Activated naive CD8-positive, alpha-beta T cell treated with anti-CD3 and anti-CD28 coated beads, Interleukin-2, amount 10 ng/mL, durations not matched to agents 7 days and 5 days (primary cell): Measurements from ENCODE around the gene SEPSECS. TPM values are rescaled to one million over a fixed set of nuclear protein-coding genes. Genes with fewer than 3 reads are reported as not detected.

Experiments used
- ATAC-seq: fragments of 150-1000 bp; cut with Tn5 transposase; one replicate; pipeline ENCODE4 v1.10.0; 2021; ENCODE audit warnings: low read depth, moderate library complexity
- POLR2A ChIA-PET: fragments of 350-600 bp; sonication (Branson Sonifier 250); formaldehyde crosslinking; loops from one replicate; lab custom pipeline; 2021; ENCODE audit warnings: antibody characterized with exemption; lab: Charles Lee
- DNase-seq: peaks from one replicate; pipeline ENCODE4 v3.0.0; 2021
- H3K27ac Mint-ChIP-seq: one replicate; pipeline ENCODE4 v1.8.0; 2022; ENCODE audit warnings: mild to moderate bottlenecking, mixed read lengths
- H3K27me3 Mint-ChIP-seq: one replicate; pipeline ENCODE4 v1.8.0; 2022; ENCODE audit warnings: mild to moderate bottlenecking, moderate library complexity, mixed read lengths
- H3K36me3 Mint-ChIP-seq: one replicate; pipeline ENCODE4 v1.8.0; 2021; ENCODE audit warnings: mild to moderate bottlenecking, mixed read lengths
- H3K4me1 Mint-ChIP-seq: one replicate; pipeline ENCODE4 v1.8.0; 2021; ENCODE audit warnings: mixed read lengths
- H3K4me3 Mint-ChIP-seq: one replicate; pipeline ENCODE4 v1.8.0; 2022; ENCODE audit warnings: mild to moderate bottlenecking, moderate library complexity, mixed read lengths
- H3K9me3 Mint-ChIP-seq: one replicate; pipeline ENCODE4 v1.8.0; 2021; ENCODE audit warnings: mixed read lengths
- total RNA-seq, 2 experiments: library from RNA; stranded (reverse); gene quantifications; one replicate each; pipeline ENCODE4 v1.2.3, GENCODE V29; 2021

The SEPSECS gene
- total RNA-seq, 2 experiments from 2014 or later = 15.1 to 15.5 TPM

DNA sequence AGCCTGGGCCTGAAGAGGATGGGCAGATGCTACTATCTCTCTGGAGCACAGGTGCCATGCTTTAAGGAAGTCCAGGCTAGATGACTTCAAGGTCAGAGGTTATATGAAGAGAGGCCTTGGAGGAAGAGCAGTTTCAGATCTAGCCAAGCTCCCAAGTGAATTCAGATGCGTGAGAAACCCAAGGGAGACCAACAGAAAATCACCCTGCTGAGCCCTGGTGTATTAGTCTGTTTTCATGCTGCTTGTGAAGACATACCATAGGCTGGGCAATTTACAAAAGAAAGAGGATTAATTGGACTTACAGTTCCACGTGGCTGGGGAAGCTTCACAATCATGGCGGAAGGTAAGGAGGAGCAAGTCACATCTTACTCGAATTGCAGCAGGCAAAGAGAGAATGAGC is 81.7 kb downstream of the SEPSECS start:
- Mint-ChIP-seq H3K36me3 (no peaks in the 10 kb centered on the region), H3K4me3 (no peak overlapping the region), H3K9me3 (no peaks in the 10 kb centered on the region), H3K27me3 (peaks cover 7% of the 10 kb centered on the region), H3K4me1 (no peaks in the 10 kb centered on the region), H3K27ac (no peak overlapping the region)
- no peak for ATAC-seq
- POLR2A ChIA-PET = no interaction called here
- no peak for DNase-seq

DNA sequence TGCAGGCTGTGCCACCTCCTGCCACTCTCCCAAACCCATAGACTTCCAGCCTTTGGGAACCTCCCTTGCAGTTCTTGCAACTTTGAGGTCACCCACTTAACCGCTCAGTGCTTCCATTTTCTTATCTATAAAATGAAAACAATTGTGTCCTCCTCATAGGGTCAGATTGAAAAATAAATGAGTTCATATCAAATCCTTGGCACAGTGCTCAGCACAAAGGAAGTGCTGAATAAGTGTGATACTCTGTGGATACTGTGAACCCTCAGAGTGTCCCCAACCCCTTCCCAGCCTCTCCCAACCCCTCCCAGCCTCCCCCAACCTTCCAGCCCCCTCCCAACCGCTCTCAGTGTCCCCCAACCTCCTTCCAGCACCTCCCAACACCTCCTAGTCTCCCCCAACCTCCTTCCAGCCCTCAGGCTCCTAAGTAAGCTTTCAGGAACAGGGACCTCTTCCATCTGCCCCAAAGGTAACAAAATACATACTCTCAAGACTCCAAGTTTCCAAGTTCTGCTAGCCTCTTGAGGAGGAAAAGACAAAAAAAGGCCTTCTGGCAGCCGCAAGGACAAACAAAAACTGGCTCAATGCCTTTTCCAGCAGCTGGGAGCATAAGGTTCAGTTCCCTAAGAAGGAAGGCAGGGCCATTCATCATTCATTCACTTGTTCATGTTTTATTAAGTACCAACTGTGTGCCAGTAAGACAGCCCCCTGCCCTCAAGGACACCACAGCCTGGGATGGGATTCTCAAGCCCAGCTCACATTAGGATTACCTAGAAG is 83.4 kb downstream of the SEPSECS start:
- H3K27me3 Mint-ChIP-seq = peaks cover 7% of the 10 kb centered on the region

DNA sequence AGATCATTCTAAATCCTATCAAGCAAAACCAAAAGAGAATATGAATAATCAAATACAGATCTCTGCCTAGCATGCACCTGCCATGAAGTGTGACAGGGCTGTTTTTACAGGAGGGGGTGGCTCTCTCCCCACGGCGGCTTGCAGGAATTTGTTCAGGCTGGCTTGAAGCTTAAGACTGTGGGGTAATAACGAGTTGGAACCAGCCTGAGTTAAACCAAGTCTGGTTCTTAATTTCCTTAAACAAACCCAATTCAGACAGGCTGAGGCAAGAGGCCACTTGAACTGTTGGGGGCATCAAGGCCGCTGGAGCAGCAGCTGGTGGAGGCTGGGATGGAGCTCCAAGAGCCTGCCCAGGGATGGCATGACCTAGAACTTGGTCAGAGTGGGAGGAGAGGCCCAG is 84.4 kb downstream of the SEPSECS start:
- no peak for ATAC-seq
- H3K4me3 Mint-ChIP-seq = no peak overlapping the region
- H3K4me1 Mint-ChIP-seq = no peaks in the 10 kb centered on the region
- no peak for DNase-seq
- H3K9me3 Mint-ChIP-seq = no peaks in the 10 kb centered on the region
- H3K27me3 Mint-ChIP-seq = peaks cover 2% of the 10 kb centered on the region
- POLR2A ChIA-PET = no interaction called here
- H3K27ac Mint-ChIP-seq = no peak overlapping the region
- no peaks in the 10 kb centered on the region for H3K36me3 Mint-ChIP-seq

More for the DNA sequence above, 83.4 kb downstream of the SEPSECS start:
- Mint-ChIP-seq H3K9me3 (no peaks in the 10 kb centered on the region), H3K4me3 (no peak overlapping the region), H3K4me1 (no peaks in the 10 kb centered on the region), H3K27ac (no peak overlapping the region), H3K36me3 (no peaks in the 10 kb centered on the region)
- POLR2A ChIA-PET = no interaction called here
- no peak for DNase-seq
- ATAC-seq = no peak

DNA sequence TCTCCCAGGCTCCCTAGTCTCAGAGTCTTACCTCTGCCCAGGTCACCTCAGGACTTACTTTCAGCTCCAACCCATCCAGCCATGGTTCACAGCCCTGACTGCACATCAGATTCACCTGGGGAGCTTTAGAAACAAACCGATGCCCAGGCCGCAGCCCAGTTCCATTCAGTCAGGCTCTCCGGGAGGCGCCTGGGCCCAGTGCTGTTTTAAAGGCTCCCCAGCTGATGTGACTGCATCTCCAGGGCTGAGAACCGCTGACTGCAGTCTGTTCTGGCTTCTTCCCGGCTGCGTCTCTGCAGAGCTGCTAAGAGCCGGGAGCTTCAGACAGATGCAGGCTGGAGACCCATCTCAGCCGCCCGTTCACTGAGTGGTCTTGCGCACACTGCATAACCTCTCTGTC is 85.1 kb downstream of the SEPSECS start:
- DNase-seq (no peak), ATAC-seq (no peak)
- no peak overlapping the region for H3K27ac Mint-ChIP-seq
- H3K36me3 Mint-ChIP-seq = no peaks in the 10 kb centered on the region
- H3K9me3 Mint-ChIP-seq = no peaks in the 10 kb centered on the region
- H3K4me3 Mint-ChIP-seq = no peak overlapping the region
- H3K27me3 Mint-ChIP-seq = peaks cover 2% of the 10 kb centered on the region
- POLR2A ChIA-PET = no interaction called here
- no peaks in the 10 kb centered on the region for H3K4me1 Mint-ChIP-seq

- ATAC-seq (no peak), DNase-seq (no peak)
- H3K27ac Mint-ChIP-seq = no peak overlapping the region
- no peaks in the 10 kb centered on the region for H3K36me3 Mint-ChIP-seq
- no peaks in the 10 kb centered on the region for H3K9me3 Mint-ChIP-seq
- no peak overlapping the region for H3K4me3 Mint-ChIP-seq
- peaks cover 2% of the 10 kb centered on the region for H3K27me3 Mint-ChIP-seq
- no peaks in the 10 kb centered on the region for H3K4me1 Mint-ChIP-seq
- POLR2A ChIA-PET = no interaction called here
Observed at GRCh38 chr4:25070545-25070944, 89.7 kb downstream of the SEPSECS start.

Other genes with a start within 250 kb of the SEPSECS start
- gene CCDC149, start 247.4 kb downstream of the SEPSECS start, total RNA-seq = not detected
- gene LGI2, start 129.5 kb downstream of the SEPSECS start, total RNA-seq = not detected
- 10 to 100 TPM; 32.4 to 35.1 TPM for gene PI4K2B, start 73.6 kb upstream of the SEPSECS start, total RNA-seq
- gene ZCCHC4, start 152.3 kb upstream of the SEPSECS start, total RNA-seq = 10 to 100 TPM; 12.2 to 12.7 TPM
- gene ANAPC4, start 216.8 kb upstream of the SEPSECS start, total RNA-seq = 10 to 100 TPM; 49.8 to 52.8 TPM